PFSK-1 (cell line): ENCODE results near the gene U2AF1L4.

ENCODE experiments used
- FOXP2 ChIP-seq: optimal IDR thresholded peaks from 2 replicates; pipeline ENCODE3; 2011; ENCODE audit warnings: borderline replicate concordance, control low read depth, inconsistent platforms; ENCODE audit not compliant: insufficient read depth; ENCODE audit errors: extremely low read length, extremely low read depth
- POLR2AphosphoS5 ChIP-seq: IDR thresholded peaks from 2 replicates; pipeline ENCODE4 v1.6.1; 2012; ENCODE audit warnings: low read depth, mild to moderate bottlenecking, control low read depth, low read length, moderate library complexity
- REST ChIP-seq, 2 experiments: IDR thresholded peaks; 2 replicates each; pipeline versions ENCODE4 v1.6.1 to v1.8.0; 2011 to 2012; ENCODE audit warnings: low read depth in 2 of 2, low read length in 2 of 2, control low read depth in 1 of 2, inconsistent platforms in 1 of 2, mild to moderate bottlenecking in 1 of 2, moderate library complexity in 1 of 2; ENCODE audit not compliant: insufficient read depth in 1 of 2
- SIN3A ChIP-seq: IDR thresholded peaks from 2 replicates; pipeline ENCODE4 v1.6.1; 2012; ENCODE audit warnings: mild to moderate bottlenecking, low read length, moderate library complexity, borderline replicate concordance; ENCODE audit not compliant: insufficient read depth
- TAF1 ChIP-seq: IDR thresholded peaks from 2 replicates; pipeline ENCODE4 v1.6.1; 2012; ENCODE audit warnings: low read length, control low read depth, borderline replicate concordance; ENCODE audit not compliant: insufficient read depth

U2AF1L4 gene

GRCh38 chr19:35741203-35741515, 4.1 kb downstream of the U2AF1L4 start:
- TF ChIP-seq POLR2AphosphoS5, result no peak
- no peak for TF ChIP-seq REST (IDR thresholded peaks at IDR 0.05; ENCODE audit: insufficient read depth in 1 of 2, low read depth in 2 of 2, low read length in 2 of 2)
- no peak for TF ChIP-seq FOXP2
- no peak for TF ChIP-seq TAF1
- TF ChIP-seq SIN3A, result no peak

GRCh38 chr19:35740423-35741202, 4.6 kb downstream of the U2AF1L4 start:
- TF ChIP-seq REST (IDR thresholded peaks at IDR 0.05; ENCODE audit: insufficient read depth in 1 of 2, low read depth in 2 of 2, low read length in 2 of 2) (no peak), POLR2AphosphoS5 (peak; percentile 88), TAF1 (peak; percentile 65; the same call in 1 of the 2 replicates), FOXP2 (peak; percentile 85), SIN3A (peak; percentile 65; the same call in 1 of the 2 replicates)

- no peak for TF ChIP-seq SIN3A
- TF ChIP-seq FOXP2, result no peak
- TF ChIP-seq TAF1, result no peak
- no peak for TF ChIP-seq POLR2AphosphoS5
- TF ChIP-seq REST (IDR thresholded peaks at IDR 0.05; ENCODE audit: insufficient read depth in 1 of 2, low read depth in 2 of 2, low read length in 2 of 2), result no peak
Observed at GRCh38 chr19:35740108-35740422, 5.2 kb downstream of the U2AF1L4 start.

- TF ChIP-seq POLR2AphosphoS5 (peak; percentile 11), REST (IDR thresholded peaks at IDR 0.05; ENCODE audit: insufficient read depth in 1 of 2, low read depth in 2 of 2, low read length in 2 of 2) (no peak), TAF1 (no peak), FOXP2 (no peak), SIN3A (no peak)
Observed at GRCh38 chr19:35739275-35740107, 5.7 kb downstream of the U2AF1L4 start.

- no peak for TF ChIP-seq REST (IDR thresholded peaks at IDR 0.05; ENCODE audit: insufficient read depth in 1 of 2, low read depth in 2 of 2, low read length in 2 of 2)
- no peak for TF ChIP-seq POLR2AphosphoS5
- TF ChIP-seq SIN3A, result no peak
- no peak for TF ChIP-seq TAF1
- TF ChIP-seq FOXP2, result no peak
Observed at GRCh38 chr19:35738887-35739229, 6.4 kb downstream of the U2AF1L4 start.
